Smooth muscle cell (in vitro differentiated cells): ENCODE results near the gene HMGN4. TPM values are rescaled to one million over a fixed set of nuclear protein-coding genes. Genes with fewer than 3 reads are reported as not detected.
"Not testable (repeated sequence)": the region's sequence is repeated elsewhere in the genome, so short reads cannot be mapped to it uniquely, and the experiment has no call there.

Experiments
- DNase-seq: peaks from one replicate; lab custom pipeline; 2025; ENCODE audit not compliant: unreplicated experiment; lab: John Stamatoyannopoulos, UW
- H2AFZ ChIP-seq: fragments of 200-600 bp; sonication (generic); 2 replicates; pipeline ENCODE4 v1.6.0; 2016; ENCODE audit warnings: antibody characterized with exemption, low read depth, mild to moderate bottlenecking
- H3F3A ChIP-seq: fragments of 200-600 bp; sonication (generic); 2 replicates; pipeline ENCODE4 v1.6.0; 2017; ENCODE audit warnings: antibody characterized with exemption, low read depth
- H3K27ac ChIP-seq: fragments of 200-600 bp; sonication (generic); 2 replicates; pipeline ENCODE4 v1.5.1; 2016; ENCODE audit warnings: low read depth, mild to moderate bottlenecking
- H3K27me3 ChIP-seq: fragments of 200-600 bp; sonication (generic); 2 replicates; pipeline ENCODE4 v1.6.1; 2016; ENCODE audit warnings: low read depth, mild to moderate bottlenecking
- H3K36me3 ChIP-seq: fragments of 200-600 bp; sonication (generic); 2 replicates; pipeline ENCODE4 v1.5.1; 2016; ENCODE audit warnings: low read depth
- H3K4me1 ChIP-seq: fragments of 200-600 bp; sonication (generic); 2 replicates; pipeline ENCODE4 v1.5.1; 2016; ENCODE audit warnings: low read depth
- H3K4me2 ChIP-seq: fragments of 200-600 bp; sonication (generic); 2 replicates; pipeline ENCODE4 v1.6.0; 2016; ENCODE audit warnings: mild to moderate bottlenecking
- H3K4me3 ChIP-seq: fragments of 200-600 bp; sonication (generic); 2 replicates; pipeline ENCODE4 v1.5.1; 2016; ENCODE audit warnings: mild to moderate bottlenecking
- H3K79me2 ChIP-seq: fragments of 200-600 bp; sonication (generic); 2 replicates; pipeline ENCODE4 v1.6.0; 2016; ENCODE audit warnings: low read depth, mild to moderate bottlenecking
- H3K9ac ChIP-seq: fragments of 200-600 bp; sonication (generic); 2 replicates; pipeline ENCODE4 v1.6.0; 2016; ENCODE audit warnings: low read depth
- H3K9me3 ChIP-seq: fragments of 200-600 bp; sonication (generic); replicated peaks from 2 replicates; pipeline ENCODE4 v1.5.1; 2016; ENCODE audit warnings: low read depth
- H4K20me1 ChIP-seq: fragments of 200-600 bp; sonication (generic); 2 replicates; pipeline ENCODE4 v1.6.0; 2016; ENCODE audit warnings: low read depth
- WGBS: methylation state at CpG from one replicate; pipeline ENCODE4 v1.1.7; 2016; ENCODE audit warnings: low lambda C conversion rate; 5-methylcytosine and 5-hydroxymethylcytosine counted together
- polyA plus RNA-seq: library from polyadenylated mRNA; unstranded; fragments of >200 nt; fragmentation: Nextera tagmentation; extraction: Ambion mirVana; gene quantifications from 2 replicates; pipeline ENCODE4 v1.2.1, GENCODE V29; 2016
- total RNA-seq: library from RNA; depleted of rRNA; stranded (reverse); fragments of >200 nt; gene quantifications from 2 replicates; pipeline ENCODE4 v1.2.3, GENCODE V29; 2014
- TF ChIP-seq, protein P1 (sequence below): fragments of 200-600 bp; sonication (generic); IDR thresholded peaks from 2 replicates; pipeline ENCODE4 v1.5.1; 2017; ENCODE audit warnings: borderline replicate concordance, mild to moderate bottlenecking, antibody characterized with exemption; ENCODE audit not compliant: insufficient read depth, poor library complexity, severe bottlenecking

Gene HMGN4
- total and polyA plus RNA-seq, 2 experiments from 2014 or later = 39.4 to 53.6 TPM

DNA sequence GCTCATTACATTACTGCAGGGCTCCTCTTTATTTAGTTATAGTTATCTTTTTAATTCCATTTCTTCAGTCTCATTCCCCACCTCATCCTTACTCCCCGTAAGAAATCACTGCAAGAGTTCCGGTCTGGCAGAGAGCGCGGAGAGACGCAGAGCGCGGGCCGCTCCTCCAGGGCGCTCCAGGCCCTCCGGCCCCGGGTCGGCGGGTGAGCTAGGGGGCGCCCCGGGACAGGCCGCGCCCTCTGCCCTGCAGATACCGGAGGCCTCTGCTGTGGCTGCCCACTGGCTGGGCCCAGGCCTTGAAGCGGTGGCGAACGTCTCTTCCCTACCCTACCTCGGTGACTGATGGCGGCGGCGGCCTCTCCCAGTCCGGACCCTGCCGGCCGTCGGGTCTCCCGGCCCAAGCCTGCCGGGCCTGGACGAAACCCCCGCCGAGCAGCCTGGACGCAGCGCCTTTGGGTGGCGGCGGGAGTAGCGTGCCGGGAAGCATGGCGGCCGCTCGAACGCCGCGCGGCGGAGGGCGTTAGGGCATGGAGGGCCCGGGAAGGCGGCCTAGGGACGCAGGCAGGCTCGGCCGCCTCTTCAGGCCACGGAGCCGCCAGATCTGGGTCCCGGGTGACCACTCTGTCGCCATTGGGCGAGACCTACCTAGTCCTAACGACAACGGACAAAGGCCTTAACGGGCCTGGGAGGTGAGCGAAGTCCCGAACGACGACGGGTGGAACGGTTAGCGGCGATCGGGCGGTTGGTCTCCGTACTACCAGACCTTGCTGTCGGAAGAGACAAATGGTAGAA is 16.4 kb upstream of the HMGN4 start:
- Histone ChIP-seq H4K20me1 (no peaks in the 10 kb centered on the region), H3K36me3 (no peaks in the 10 kb centered on the region), H3K4me1 (peaks cover 23% of the 10 kb centered on the region), H3K4me2 (peak overlapping the region; percentile 95), H3K9me3 (no peaks in the 10 kb centered on the region), H3K79me2 (peaks cover 16% of the 10 kb centered on the region), H3F3A (peaks cover 7% of the 10 kb centered on the region), H3K27me3 (no peaks in the 10 kb centered on the region), H3K27ac (peak overlapping the region; percentile 89), H3K4me3 (peak overlapping the region; percentile 70), H3K9ac (peak overlapping the region; percentile 88), H2AFZ (peak overlapping the region; percentile 96)
- peak; percentile 34 for DNase-seq
- WGBS = 4% methylated on average over 66 of the region's 74 CpGs
- TF ChIP-seq, protein P1, sequence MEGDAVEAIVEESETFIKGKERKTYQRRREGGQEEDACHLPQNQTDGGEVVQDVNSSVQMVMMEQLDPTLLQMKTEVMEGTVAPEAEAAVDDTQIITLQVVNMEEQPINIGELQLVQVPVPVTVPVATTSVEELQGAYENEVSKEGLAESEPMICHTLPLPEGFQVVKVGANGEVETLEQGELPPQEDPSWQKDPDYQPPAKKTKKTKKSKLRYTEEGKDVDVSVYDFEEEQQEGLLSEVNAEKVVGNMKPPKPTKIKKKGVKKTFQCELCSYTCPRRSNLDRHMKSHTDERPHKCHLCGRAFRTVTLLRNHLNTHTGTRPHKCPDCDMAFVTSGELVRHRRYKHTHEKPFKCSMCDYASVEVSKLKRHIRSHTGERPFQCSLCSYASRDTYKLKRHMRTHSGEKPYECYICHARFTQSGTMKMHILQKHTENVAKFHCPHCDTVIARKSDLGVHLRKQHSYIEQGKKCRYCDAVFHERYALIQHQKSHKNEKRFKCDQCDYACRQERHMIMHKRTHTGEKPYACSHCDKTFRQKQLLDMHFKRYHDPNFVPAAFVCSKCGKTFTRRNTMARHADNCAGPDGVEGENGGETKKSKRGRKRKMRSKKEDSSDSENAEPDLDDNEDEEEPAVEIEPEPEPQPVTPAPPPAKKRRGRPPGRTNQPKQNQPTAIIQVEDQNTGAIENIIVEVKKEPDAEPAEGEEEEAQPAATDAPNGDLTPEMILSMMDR = peak; percentile 33

DNA sequence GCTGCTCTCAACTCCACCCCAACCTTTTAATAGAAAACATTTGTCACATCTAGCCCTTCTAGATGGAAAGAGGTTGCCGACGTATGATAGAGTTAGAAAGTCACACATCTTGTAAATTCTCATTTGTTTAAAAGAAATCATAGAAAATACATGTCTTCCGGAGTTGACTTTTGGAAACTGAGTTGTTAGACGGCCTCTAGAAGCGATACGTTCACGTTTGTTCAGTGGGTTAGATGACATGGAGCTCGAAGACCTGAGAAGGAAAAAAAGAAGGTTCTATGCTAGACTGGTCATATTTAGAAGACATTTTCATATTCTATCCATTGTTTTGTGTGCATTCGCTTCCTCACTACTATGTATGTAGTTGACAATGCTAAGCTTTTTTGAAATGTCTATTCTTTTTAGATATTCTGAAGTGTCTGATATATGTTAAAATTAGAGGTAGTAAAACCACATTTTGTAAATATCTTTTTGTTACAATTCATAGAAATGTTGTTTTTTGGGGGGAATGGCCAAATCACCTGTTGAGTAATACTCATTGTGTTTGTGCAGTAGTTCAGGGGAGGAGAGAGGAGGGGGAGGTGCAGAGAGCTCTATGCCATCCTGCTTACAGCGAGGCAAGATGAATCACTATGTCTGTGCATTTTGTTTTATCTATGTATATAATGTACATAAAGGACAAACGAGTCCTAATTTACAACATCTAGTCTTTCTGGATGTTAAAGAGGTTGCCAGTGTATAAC is 15.5 kb upstream of the HMGN4 start:
- not testable (repeated sequence) for H3K27me3 ChIP-seq, H3F3A ChIP-seq, H4K20me1 ChIP-seq, DNase-seq, H3K36me3 ChIP-seq, H3K9me3 ChIP-seq
- WGBS = 59% methylated on average over 11 of the region's 11 CpGs
- Histone ChIP-seq H3K4me3 (peak overlapping the region; percentile 70), H3K4me2 (peak overlapping the region; percentile 95), H3K27ac (peak overlapping the region; percentile 89), H2AFZ (peak overlapping the region; percentile 96), H3K9ac (peak overlapping the region; percentile 88), H3K4me1 (peaks cover 23% of the 10 kb centered on the region), H3K79me2 (peaks cover 16% of the 10 kb centered on the region)

DNA sequence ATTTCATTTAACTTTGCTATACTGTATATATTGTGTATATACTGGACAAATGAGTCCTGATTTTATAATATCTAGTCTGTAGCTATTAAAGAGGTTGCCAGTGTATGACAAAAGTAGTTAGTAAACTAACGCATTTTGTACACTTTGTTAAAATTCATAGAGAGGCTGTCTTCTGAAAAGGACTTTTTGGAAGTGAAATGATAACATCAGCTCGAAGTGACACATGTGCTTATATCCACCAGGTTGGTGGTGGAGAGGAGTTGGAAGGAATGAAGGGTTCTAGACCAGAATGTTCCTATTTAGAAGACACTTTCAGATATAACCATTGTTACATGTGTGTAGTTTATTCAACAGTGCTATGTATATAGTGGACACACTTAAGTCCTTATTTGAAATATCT is 13.9 kb upstream of the HMGN4 start:
- WGBS = 100% methylated on average over 2 of the region's 2 CpGs
- not testable (repeated sequence) for H3K4me3 ChIP-seq, DNase-seq, H3K27me3 ChIP-seq, H3K27ac ChIP-seq, H3K9me3 ChIP-seq, H3F3A ChIP-seq, H3K9ac ChIP-seq, H2AFZ ChIP-seq, H4K20me1 ChIP-seq, H3K4me2 ChIP-seq, H3K36me3 ChIP-seq
- Histone ChIP-seq H3K79me2 (peaks cover 16% of the 10 kb centered on the region), H3K4me1 (peaks cover 23% of the 10 kb centered on the region)

DNA sequence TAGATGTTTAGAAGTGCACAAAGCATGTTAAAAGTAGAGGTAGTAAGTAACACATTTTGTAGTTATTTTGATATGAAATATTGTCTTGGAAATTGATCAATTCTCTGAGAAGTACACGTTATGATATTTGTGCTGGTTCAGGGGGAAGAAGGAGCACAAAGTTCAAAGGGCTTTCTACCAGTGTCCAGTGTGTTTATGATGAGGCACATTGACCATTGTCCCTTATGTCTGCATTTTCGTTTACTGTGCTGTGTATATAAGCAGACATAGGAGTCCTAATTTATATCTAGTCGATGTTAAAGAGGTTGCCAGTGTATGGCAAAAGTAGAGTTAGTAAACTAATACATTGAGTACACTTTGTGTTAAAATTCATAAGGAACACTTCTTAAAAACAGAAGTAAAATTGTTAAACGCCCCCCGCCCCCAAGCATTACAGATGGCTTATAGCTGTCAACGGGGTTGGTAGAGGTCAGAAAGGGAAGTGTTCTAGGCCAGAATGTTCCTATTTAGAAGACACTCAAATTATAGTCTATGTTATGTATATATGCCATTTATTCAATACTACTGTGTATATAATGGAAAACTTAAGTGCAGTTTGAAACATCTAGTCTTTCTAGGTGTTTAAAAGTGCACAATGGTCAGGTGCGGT is 13.3 kb upstream of the HMGN4 start:
- Histone ChIP-seq H2AFZ (no peak overlapping the region), H3K4me1 (peaks cover 23% of the 10 kb centered on the region), H3K4me3 (no peak overlapping the region), H4K20me1 (no peaks in the 10 kb centered on the region), H3K27me3 (no peaks in the 10 kb centered on the region), H3F3A (peaks cover 7% of the 10 kb centered on the region), H3K36me3 (no peaks in the 10 kb centered on the region), H3K79me2 (peaks cover 16% of the 10 kb centered on the region), H3K4me2 (no peak overlapping the region), H3K27ac (no peak overlapping the region), H3K9me3 (no peaks in the 10 kb centered on the region), H3K9ac (no peak overlapping the region)
- TF ChIP-seq, protein P1 = no peak
- 94% methylated on average over 7 of the region's 7 CpGs for WGBS
- no peak for DNase-seq
